Suppressor macrophage treated with lipopolysaccharide for 4 hours (primary cell): ENCODE measurements around the gene TNNI3K.

Experiments used
- DNase-seq: peaks from one replicate; pipeline ENCODE4 v3.0.0-alpha.2; 2020

TNNI3K gene

GRCh38 chr1:74583397-74583796 lies 348.2 kb downstream of the TNNI3K start:
- DNase-seq: no peak

- no peak for DNase-seq
Measured at GRCh38 chr1:74584185-74584584, 349.0 kb downstream of the TNNI3K start.

- no peak for DNase-seq
Measured at GRCh38 chr1:74586253-74586897, 351.2 kb downstream of the TNNI3K start.

GRCh38 chr1:74587888-74588287 lies 352.7 kb downstream of the TNNI3K start:
- no peak for DNase-seq

- no peak for DNase-seq
Measured at GRCh38 chr1:74590288-74590687, 355.1 kb downstream of the TNNI3K start.

GRCh38 chr1:74591949-74592348 lies 356.8 kb downstream of the TNNI3K start:
- DNase-seq: no peak

- DNase-seq: no peak
Measured at GRCh38 chr1:74592580-74593355, 357.6 kb downstream of the TNNI3K start.
